GM12801 (cell line): ENCODE data around the gene ACAN.

ENCODE experiments used
- TF ChIP-seq, protein P1 (sequence below): IDR thresholded peaks from one replicate; pipeline ENCODE4 v1.5.1; 2011; ENCODE audit warnings: control low read depth; ENCODE audit not compliant: insufficient read length; ENCODE audit errors: extremely low read depth

The ACAN gene

DNA sequence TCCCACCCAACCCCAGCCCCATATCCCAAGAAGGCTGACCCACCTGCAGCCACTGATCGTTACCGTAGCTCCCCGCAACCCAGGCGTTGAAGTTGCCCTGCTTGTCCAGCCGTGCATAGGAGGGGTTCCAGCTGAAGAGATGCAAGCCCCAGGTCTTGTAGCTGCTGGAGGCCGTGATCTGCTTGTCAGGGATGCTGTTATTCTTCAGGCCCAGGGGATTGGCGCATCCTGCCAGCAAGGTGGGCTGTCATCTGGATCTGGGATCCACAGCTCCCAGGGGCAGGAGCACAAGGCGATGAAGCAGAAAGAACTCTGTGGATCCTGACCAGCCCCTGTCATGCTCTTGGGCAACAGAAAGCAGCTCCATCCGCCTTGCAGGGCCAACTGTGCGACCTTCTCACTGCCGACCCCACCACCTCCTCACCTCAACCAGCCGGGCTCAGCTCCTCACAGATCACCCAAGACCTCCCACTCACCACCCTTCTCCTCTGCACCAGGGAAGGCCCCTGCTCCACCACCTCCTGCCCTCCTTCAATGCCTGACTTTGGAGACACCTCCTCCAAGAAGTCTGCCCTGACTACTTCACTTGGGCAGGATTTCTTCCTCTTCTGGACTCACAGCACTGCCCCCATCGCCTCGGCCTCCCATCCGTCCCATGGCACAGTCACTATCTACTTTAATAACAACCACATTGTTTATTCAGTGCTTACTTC, 98.4 kb downstream of the ACAN start:
- TF ChIP-seq, protein P1, sequence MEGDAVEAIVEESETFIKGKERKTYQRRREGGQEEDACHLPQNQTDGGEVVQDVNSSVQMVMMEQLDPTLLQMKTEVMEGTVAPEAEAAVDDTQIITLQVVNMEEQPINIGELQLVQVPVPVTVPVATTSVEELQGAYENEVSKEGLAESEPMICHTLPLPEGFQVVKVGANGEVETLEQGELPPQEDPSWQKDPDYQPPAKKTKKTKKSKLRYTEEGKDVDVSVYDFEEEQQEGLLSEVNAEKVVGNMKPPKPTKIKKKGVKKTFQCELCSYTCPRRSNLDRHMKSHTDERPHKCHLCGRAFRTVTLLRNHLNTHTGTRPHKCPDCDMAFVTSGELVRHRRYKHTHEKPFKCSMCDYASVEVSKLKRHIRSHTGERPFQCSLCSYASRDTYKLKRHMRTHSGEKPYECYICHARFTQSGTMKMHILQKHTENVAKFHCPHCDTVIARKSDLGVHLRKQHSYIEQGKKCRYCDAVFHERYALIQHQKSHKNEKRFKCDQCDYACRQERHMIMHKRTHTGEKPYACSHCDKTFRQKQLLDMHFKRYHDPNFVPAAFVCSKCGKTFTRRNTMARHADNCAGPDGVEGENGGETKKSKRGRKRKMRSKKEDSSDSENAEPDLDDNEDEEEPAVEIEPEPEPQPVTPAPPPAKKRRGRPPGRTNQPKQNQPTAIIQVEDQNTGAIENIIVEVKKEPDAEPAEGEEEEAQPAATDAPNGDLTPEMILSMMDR = no peak

DNA sequence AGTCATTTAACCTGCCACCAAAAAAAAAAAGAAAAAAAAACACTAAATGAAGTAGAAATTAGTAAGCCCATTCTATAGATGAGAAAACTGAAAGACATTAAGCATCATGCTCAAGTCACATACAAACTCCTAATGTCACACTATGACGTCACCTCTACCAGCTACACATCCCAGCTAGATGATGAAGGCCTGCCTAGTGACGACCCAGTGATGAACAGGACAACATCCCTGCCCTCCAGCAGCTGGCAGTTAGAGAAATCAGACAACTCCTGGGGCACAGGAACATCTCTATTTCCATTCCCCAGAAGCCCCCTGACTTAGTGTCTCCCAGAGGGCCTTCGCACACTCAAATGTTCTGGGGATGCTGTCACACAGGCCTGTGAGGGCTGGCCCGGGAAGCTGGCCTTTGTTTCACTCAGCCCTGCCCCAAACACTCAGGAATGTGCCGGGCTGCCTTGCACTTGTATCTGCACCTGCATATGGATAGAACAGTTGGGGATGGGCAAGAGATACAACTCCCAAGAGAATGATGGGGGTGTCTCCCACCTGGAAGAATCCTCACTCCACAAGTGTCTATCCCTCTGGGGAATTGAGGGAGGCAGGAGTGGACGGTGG, 99.1 kb downstream of the ACAN start:
- TF ChIP-seq, protein P1 = no peak

DNA sequence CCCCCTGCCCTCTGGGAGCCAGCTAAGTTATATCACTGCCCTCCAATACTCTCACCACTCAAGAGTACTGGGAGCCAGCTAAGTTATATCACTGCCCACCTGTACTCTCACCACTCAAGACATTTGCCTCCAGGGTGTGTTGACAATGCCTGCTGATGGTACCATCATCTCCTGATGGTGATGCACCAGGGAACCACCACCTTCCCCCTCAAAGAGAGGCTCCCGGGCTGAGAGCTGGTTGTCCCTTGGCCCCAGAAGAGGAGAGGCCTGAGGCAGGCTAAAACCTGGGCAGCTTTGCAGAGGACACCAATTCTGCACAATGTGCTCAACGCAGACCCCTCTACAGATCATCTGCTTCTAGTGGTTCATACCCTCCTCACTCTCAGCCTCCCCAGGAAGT, 99.6 kb downstream of the ACAN start:
- TF ChIP-seq, protein P1 = no peak

DNA sequence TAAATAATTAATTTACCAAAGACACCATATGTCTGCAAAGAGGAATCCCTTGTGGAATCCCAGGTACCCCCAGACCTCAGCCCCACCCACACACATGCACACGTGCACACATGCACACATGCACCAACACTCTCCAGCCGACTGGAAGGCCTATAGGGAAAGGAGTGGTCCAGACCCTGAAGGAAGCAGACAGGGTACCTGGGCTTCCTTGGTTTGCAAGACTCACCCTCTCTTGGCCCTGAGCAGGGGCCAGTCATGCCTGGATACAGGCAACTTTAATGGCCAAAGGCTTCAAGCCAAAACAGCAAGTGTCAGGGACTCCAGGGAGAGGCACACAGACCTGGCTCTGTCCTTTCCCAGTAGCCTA, 101.0 kb downstream of the ACAN start:
- TF ChIP-seq, protein P1 = no peak

DNA sequence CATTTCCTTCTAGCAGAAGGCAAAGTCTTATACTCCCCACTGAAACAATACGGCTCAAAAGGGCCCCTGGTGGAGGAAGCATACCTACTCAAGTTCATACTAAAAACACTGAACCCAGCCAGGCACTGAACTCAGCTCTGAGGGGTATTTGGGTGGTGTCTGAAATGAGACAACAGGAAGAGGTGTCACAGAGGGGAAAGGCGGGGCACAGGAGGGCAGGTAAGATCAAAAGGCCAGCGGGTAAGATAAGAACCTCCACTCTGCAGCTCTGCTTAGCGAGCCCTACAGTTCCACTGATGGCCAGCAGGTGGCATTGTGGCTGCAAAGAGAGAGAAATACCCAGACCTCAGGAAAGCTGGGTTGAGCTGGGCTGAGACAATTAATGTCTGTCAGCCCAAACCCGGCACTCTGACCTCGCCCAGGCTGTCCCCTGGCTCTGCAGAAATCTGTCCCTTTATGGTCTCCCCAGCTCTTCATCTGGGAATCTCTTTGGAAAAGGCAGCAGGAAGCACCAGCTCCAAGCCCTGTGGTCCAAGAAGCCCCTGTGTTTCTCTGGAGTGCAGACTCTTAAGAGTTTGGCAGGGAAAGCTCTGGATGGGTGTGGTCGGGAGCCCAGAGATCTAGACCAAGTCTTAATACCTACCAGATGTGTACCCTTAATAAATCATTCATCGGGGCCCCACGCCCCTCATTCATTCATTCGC, 101.5 kb downstream of the ACAN start:
- TF ChIP-seq, protein P1 = no peak

DNA sequence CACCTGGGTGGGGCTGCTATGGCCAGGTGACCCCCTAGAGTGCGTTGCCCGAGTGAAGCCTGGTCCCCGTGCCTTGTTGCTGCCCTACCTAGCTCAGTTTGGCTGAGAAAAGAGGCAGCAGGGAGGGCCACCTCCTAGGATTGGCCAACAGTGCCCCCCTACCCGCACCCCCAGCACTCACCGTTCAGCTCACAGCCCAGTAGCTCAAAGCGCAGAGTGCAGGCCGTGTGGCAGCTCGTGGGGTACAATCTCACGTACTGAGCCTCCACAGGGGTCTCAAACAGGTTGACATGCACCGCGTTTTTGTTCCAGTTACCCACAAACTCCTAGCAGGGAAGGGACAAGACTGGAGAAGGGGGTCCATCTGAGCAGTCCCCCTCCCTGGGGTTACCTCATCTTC, 102.3 kb downstream of the ACAN start:
- TF ChIP-seq, protein P1 = no peak

DNA sequence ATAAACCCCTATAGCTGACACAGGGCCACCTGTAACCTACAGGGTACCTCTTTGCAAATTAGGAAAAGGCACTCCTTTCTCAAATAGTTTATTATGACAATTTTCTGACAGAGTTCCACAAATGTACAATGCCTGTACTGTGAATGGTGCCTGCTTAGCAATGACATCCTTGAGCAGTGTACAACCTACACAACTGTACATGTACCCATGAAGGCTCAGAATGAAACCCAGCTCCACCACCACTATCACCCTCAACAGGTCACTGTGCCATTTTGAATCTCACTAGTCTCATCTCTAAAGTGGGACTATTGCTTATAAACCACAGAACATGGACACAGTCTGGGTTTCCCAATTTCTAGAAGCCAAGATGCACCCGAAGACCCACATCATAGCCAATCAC, 102.9 kb downstream of the ACAN start:
- TF ChIP-seq, protein P1 = no peak
